Measurements from ENCODE around the gene IDH3G.

DNA sequence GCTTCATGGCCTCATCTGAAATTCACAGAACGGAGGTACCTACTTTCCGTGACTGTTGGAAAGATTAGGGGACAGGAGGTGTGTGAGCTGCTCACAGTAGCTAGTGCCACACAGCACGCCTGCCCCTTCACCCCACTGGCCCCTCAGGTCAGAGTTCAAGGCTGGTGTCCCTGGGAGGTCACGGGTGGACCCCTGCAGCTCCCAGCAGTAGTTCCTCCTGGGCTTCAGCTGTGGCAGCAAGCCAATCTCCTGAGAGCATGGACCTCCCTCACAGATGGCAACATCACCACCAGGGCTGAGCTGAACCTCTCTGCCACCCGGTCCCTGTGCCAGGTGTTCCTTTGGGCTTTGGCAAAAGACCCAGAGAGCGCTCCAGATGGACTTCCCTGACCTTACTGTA, 1.8 kb downstream of the IDH3G start:
- TF ChIP-seq ZBTB7A (IDR thresholded peaks at IDR 0.05; ENCODE audit: low read depth), result no peak
- no peak for TF ChIP-seq RAD21 (IDR thresholded peaks at IDR 0.05; ENCODE audit: low read depth)
- TF ChIP-seq YY1 (IDR thresholded peaks at IDR 0.05; ENCODE audit: low read depth), result no peak
- TF ChIP-seq, protein P1, sequence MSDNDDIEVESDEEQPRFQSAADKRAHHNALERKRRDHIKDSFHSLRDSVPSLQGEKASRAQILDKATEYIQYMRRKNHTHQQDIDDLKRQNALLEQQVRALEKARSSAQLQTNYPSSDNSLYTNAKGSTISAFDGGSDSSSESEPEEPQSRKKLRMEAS (IDR thresholded peaks at IDR 0.05), result no peak
- no peak for TF ChIP-seq TAF1 (IDR thresholded peaks at IDR 0.05; ENCODE audit: low read depth)
- TF ChIP-seq EP300 (IDR thresholded peaks at IDR 0.05; ENCODE audit: borderline replicate concordance), result no peak
- TF ChIP-seq CREB1 (IDR thresholded peaks at IDR 0.05; ENCODE audit: low read depth), result no peak
- TF ChIP-seq EGR1 (IDR thresholded peaks at IDR 0.05), result no peak

Measured in Ishikawa (cell line).